SH-SY5Y (cell line): ENCODE results near the gene ZNF469.

ENCODE experiments used
- GATA2 ChIP-seq: IDR thresholded peaks from 2 replicates; pipeline ENCODE4 v1.6.1; 2011; ENCODE audit warnings: mild to moderate bottlenecking, low read depth, low read length
- GATA3 ChIP-seq: IDR thresholded peaks from 2 replicates; pipeline ENCODE4 v1.6.1; 2011; ENCODE audit warnings: low read depth, mild to moderate bottlenecking, low read length, moderate library complexity

DNA sequence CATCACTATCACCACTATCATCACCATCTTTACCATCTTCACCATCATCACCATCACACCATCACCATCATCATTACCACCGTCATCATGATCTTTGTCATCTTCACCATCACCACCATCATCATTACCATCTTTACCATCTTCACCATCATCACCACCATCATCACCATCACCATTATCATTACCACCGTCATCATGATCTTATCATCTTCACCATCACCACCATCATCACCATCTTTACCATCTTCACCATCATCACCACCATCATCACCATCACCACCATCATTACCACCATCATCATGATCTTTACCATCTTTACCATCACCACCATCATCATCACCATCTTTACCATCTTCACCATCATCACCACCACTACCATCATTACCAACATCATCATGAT lies 10.2 kb upstream of the ZNF469 start:
- TF ChIP-seq GATA3, result no peak
- no peak for TF ChIP-seq GATA2
